ENCODE data around the gene RIMS4. TPM values are rescaled to one million over a fixed set of nuclear protein-coding genes. Genes with fewer than 3 reads are reported as not detected.

Gene RIMS4
- total RNA-seq, 1 experiment from 2014 or later: 16.3 TPM

DNA sequence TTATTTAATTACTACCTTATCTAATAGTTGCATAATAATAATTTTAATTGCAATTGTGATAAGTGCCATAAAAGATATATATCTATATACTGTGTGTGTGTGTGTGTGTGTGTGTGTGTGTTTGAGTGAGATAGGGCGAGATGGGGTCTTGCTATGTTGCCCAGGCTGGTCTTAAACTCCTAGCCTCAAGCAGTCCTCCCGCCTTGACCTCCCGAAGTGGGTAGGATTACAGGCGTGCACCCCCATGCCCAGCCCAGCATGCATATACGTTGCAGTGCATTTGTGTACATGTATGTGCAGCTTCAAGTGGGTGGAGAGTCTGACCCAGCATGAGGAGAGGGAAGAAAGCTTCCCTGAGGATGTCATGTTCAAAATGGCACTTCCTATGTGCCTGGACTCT, 4.6 kb upstream of the RIMS4 start:
- H3K18ac ChIP-seq (ENCODE audit: insufficient read length, low read depth, low read length): no peak overlapping the region
- H2BK20ac ChIP-seq (ENCODE audit: low read depth, low read length, poor library complexity, severe bottlenecking): no peak overlapping the region
- H3K27me3 ChIP-seq (ENCODE audit: insufficient read depth, low read length): peaks cover 16% of the 10 kb centered on the region; the same call in 1 of the 2 replicates
- no peaks in the 10 kb centered on the region for H3K23me2 ChIP-seq (ENCODE audit: insufficient read length, low read depth, low read length, poor library complexity, severe bottlenecking)
- H4K91ac ChIP-seq (ENCODE audit: insufficient read length, low read depth, low read length): no peak overlapping the region
- H2BK12ac ChIP-seq (ENCODE audit: insufficient read length, low read depth, low read length): no peak overlapping the region
- no peak overlapping the region for H3K27ac ChIP-seq (ENCODE audit: insufficient read length, low read depth, low read length)
- no CpG with 5 or more reads among the region's 5 CpGs for WGBS (ENCODE audit: extremely low coverage, insufficient read length, low lambda C conversion rate)
- H3K9me3 Mint-ChIP-seq: peaks cover 0 to 3% of the 10 kb centered on the region in 2 experiments; a peak in 2 of 5 replicates
- H3K79me1 ChIP-seq (ENCODE audit: insufficient read depth, low read depth, low read length, poor library complexity, severe bottlenecking): no peaks in the 10 kb centered on the region
- H4K5ac ChIP-seq (ENCODE audit: insufficient read length, low read depth, low read length): no peak overlapping the region
- H2AFZ ChIP-seq (ENCODE audit: low read length): no peak overlapping the region
- no peaks in the 10 kb centered on the region for H4K20me1 ChIP-seq (ENCODE audit: control insufficient read depth, insufficient read depth, insufficient read length)
- H3K4me2 ChIP-seq (ENCODE audit: insufficient read depth, insufficient read length, low read length): no peak overlapping the region
- H3K4me1 Mint-ChIP-seq: peaks cover 12 to 17% of the 10 kb centered on the region in 2 experiments
- no peak overlapping the region for H3K4me3 Mint-ChIP-seq
- H3T11ph ChIP-seq (ENCODE audit: low read length): no peak overlapping the region
- DNase-seq: no peak
- H3K56ac ChIP-seq (ENCODE audit: insufficient read length, low read depth, low read length): no peak overlapping the region
- H2BK5ac ChIP-seq (ENCODE audit: insufficient read length, low read length): no peak overlapping the region
- H3K36me3 Mint-ChIP-seq (ENCODE audit: insufficient read depth in 1 of 3, low read depth in 3 of 3): no peaks in the 10 kb centered on the region; a peak in 1 of 7 replicates
- H3K14ac ChIP-seq (ENCODE audit: insufficient read depth, low read length): no peak overlapping the region
- no peaks in the 10 kb centered on the region; the same call in 1 of the 2 replicates for H3K4me1 ChIP-seq (ENCODE audit: insufficient read depth, low read length)
- TF ChIP-seq, protein P1, sequence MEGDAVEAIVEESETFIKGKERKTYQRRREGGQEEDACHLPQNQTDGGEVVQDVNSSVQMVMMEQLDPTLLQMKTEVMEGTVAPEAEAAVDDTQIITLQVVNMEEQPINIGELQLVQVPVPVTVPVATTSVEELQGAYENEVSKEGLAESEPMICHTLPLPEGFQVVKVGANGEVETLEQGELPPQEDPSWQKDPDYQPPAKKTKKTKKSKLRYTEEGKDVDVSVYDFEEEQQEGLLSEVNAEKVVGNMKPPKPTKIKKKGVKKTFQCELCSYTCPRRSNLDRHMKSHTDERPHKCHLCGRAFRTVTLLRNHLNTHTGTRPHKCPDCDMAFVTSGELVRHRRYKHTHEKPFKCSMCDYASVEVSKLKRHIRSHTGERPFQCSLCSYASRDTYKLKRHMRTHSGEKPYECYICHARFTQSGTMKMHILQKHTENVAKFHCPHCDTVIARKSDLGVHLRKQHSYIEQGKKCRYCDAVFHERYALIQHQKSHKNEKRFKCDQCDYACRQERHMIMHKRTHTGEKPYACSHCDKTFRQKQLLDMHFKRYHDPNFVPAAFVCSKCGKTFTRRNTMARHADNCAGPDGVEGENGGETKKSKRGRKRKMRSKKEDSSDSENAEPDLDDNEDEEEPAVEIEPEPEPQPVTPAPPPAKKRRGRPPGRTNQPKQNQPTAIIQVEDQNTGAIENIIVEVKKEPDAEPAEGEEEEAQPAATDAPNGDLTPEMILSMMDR (conservative IDR thresholded peaks at IDR 0.05): no peak
- H3K23ac ChIP-seq (ENCODE audit: insufficient read length, low read depth, low read length): no peak overlapping the region
- H2AK5ac ChIP-seq (ENCODE audit: insufficient read length, low read length): no peak overlapping the region
- H3K9ac ChIP-seq (ENCODE audit: extremely low read depth, insufficient read length, low read length): no peak overlapping the region
- H3K27ac Mint-ChIP-seq: no peak overlapping the region
- H3K79me2 ChIP-seq (ENCODE audit: insufficient read depth, low read length): no peaks in the 10 kb centered on the region
- no peaks in the 10 kb centered on the region for H3K9me3 ChIP-seq (ENCODE audit: control insufficient read depth, low read depth, low read length)
- H2BK15ac ChIP-seq (ENCODE audit: low read depth, low read length): no peak overlapping the region
- peaks cover 33% of the 10 kb centered on the region for H3K27me3 Mint-ChIP-seq (ENCODE audit: low read depth)
- H4K8ac ChIP-seq (replicated peaks; ENCODE audit: insufficient read length, low read depth, low read length): no peak overlapping the region
- no peak overlapping the region for H2BK120ac ChIP-seq (ENCODE audit: low read depth, low read length, poor library complexity, severe bottlenecking)
- no peak overlapping the region for H3K4ac ChIP-seq (ENCODE audit: low read depth, low read length)

Data from H9 (cell line).